ENCODE measurements around the gene VAMP2.

DNA sequence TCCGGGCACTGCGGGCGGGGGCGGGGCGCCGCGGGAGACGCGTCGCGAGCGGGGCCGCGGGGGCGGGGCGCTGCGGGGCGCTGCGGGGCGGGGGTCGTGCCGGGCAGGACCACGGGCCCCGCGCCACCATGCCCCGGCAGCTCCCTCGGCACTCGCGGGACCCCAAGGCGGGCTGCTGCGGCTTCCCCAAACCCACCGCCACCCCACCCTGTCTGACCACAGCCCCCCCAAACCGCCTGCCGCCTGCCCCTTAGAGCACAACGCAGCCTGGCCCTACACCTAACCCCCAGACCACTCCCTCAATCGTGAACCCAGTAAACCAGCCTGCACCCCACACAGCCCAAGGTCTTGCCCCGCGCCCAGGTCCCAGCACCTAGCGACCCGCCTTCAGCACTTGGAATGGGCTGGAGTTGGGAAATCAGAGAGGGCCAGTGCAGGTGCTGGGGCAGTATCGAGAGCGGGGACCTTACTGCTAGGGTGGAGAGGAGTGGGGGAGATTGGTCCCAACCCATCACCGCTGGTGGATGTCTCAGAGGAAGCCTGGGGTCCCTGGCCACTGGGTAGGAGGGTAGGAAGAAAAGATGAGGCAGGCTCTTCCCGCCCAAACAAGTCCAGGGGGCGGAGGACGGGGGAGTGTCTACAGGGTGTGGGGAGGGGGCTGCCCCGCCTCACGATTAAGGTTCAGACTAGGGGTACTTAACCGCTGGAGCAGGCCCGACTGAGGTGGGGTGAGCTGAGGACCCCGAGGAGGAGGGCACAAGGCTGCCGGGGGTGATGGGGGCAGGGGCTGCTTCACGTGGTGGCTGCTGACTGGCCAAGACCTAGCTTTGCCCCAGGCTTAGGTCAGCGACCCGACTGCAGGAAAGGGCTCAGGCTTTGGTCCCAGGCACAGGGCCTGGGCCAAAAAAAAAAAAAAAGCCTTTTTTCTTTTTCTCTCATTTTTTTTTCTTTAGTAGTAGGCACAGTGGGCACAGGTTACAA, 539 bp upstream of the VAMP2 start:
- TF ChIP-seq ZFP30 (CRISPR knock-in tag; IDR thresholded peaks at IDR 0.05) (no peak), ZNF70 (CRISPR knock-in tag; IDR thresholded peaks at IDR 0.05) (no peak), GLIS3 (CRISPR knock-in tag; IDR thresholded peaks at IDR 0.05) (no peak)

Data from SK-N-SH treated with all-trans-retinoic acid at 6 μM for 48 hours (cell line).